Right lobe of liver (tissue), 4 donors: ENCODE measurements around the gene SFI1.
"Not testable (repeated sequence)": the region's sequence is repeated elsewhere in the genome, so short reads cannot be mapped to it uniquely, and the experiment has no call there.

Source experiments
- CTCF ChIP-seq, 4 donors: fragments of 200-600 bp in 3 of 4; fragments of 450-650 bp in 1 of 4; IDR thresholded peaks; one replicate each; pipeline versions ENCODE4 v1.5.1 to v1.8.0; 2016 to 2022; ENCODE audit warnings: antibody characterized with exemption in 4 of 4, mild to moderate bottlenecking in 2 of 4
- POLR2A ChIP-seq: fragments of 450-650 bp; IDR thresholded peaks from one replicate; pipeline ENCODE4 v1.6.1; 2017; ENCODE audit warnings: antibody characterized with exemption, mild to moderate bottlenecking
- donor health status: DM: no; HTN: no; CAD: no.
- donor health status: DM: no; HTN: no; CAD: no.
- donor health status: DM: no; HTN: yes; CAD: no.

DNA sequence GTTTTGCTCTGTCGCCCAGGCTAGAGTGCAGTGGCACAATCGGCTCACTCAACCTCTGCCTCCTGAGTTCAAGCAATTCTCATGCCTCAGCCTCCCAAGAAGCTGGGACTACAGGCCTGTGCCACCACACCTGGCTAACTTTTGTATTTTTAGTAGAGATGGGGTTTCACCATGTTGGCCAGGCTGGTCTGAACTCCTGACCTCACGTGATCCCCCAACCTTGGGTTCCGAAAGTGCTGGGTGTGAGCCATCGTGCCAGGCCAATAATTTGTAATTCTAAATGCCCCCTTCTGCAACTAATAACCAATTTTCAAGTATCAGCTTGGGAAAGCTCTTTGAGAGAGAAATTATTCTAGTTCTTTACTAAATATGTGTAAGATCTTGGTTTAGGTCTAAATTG lies 3.0 kb upstream of the SFI1 start:
- not testable (repeated sequence) for TF ChIP-seq POLR2A; CTCF (IDR thresholded peaks at IDR 0.05)
